ENCODE measurements around the gene SCNN1A. TPM values are rescaled to one million over a fixed set of nuclear protein-coding genes. Genes with fewer than 3 reads are reported as not detected.

SCNN1A gene
- total and polyA plus RNA-seq, 2 donors (not counting 3 experiments of a cell fraction or from before 2014, with no cell fraction given) = 0.12 to 0.18 TPM

DNA sequence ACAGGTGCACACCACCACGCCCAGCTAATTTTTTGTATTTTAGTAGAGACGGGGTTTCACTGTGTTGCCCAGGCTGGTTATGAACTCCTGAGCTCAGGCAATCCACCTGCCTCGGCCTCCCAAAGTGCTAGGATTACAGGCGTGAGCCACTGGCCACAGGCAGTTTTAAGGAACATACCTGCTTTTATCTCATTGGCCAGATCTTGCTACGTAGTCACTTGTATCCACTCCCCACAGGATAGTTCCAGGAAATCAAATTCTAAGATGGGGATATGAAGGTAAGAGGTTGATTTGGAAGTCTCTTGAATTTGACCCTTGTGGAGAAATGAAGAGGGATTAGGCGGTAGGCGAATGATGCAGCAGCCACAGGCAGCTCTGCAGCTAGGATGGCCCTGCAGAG, 73.6 kb downstream of the SCNN1A start:
- Histone ChIP-seq H2AFZ (ENCODE audit: low read depth, low read length) (no peak overlapping the region), H3K79me2 (ENCODE audit: control insufficient read depth, insufficient read depth, low read length) (no peaks in the 10 kb centered on the region), H4K20me1 (replicated peaks; ENCODE audit: control insufficient read depth, extremely low read depth, insufficient read depth, low read length) (no peaks in the 10 kb centered on the region), H3K9ac (replicated peaks; ENCODE audit: extremely low read depth, insufficient read depth, low read length) (no peak overlapping the region), H3K4me2 (ENCODE audit: insufficient read depth, low read length) (no peak overlapping the region), H3K27ac (ENCODE audit: insufficient read depth, low read depth, low read length) (no peak overlapping the region), H3K4me1 (ENCODE audit: control insufficient read depth, extremely low read depth, insufficient read depth, low read length) (no peaks in the 10 kb centered on the region), H3K4me3 (replicated peaks in 1 of 3; ENCODE audit: insufficient read depth in 1 of 3, low read depth in 1 of 3, low read length in 3 of 3) (no peak overlapping the region), H3K9me3 (replicated peaks; ENCODE audit: control insufficient read depth, insufficient read depth, low read length) (no peaks in the 10 kb centered on the region), H3K27me3 (ENCODE audit: control insufficient read depth in 2 of 2, insufficient read depth in 2 of 2, low read length in 2 of 2) (peaks cover 0 to 7% of the 10 kb centered on the region in 2 experiments), H3K9me1 (replicated peaks; ENCODE audit: control insufficient read depth, extremely low read depth, insufficient read depth, low read length) (no peaks in the 10 kb centered on the region), H3K36me3 (ENCODE audit: control insufficient read depth in 2 of 2, extremely low read depth in 1 of 2, insufficient read depth in 2 of 2, low read length in 2 of 2) (no peaks in the 10 kb centered on the region)
- no TSS peak for BruUV-seq (replicated peaks)
- TF ChIP-seq GATA2 (IDR thresholded peaks at IDR 0.05; ENCODE audit: insufficient read depth, insufficient read length, low read depth, low read length) = no peak
- no peak for TF ChIP-seq POLR2AphosphoS5 (IDR thresholded peaks at IDR 0.05; ENCODE audit: insufficient read depth, low read depth, low read length)
- intact Hi-C loops (cut with micrococcal nuclease) = no loop called here
- no peak for DNase-seq (ENCODE audit: low read depth, low spot score)
- ChIA-PET POLR2A (interaction anchor here (0.6 kb wide), 1 partner anchor 18 kb away, joined by 3 read pairs; no protein-coding TSS in a partner anchor), CTCF (interaction anchor here (1.5 kb wide), 1 partner anchor 17 kb away, joined by 3 read pairs; no protein-coding TSS in a partner anchor)
- FAIRE-seq = no peak
- dilution Hi-C loops (cut with MboI; ENCODE audit: extremely low pct_ligation_motif_present, low sequenced_read_pairs) = no loop called here

DNA sequence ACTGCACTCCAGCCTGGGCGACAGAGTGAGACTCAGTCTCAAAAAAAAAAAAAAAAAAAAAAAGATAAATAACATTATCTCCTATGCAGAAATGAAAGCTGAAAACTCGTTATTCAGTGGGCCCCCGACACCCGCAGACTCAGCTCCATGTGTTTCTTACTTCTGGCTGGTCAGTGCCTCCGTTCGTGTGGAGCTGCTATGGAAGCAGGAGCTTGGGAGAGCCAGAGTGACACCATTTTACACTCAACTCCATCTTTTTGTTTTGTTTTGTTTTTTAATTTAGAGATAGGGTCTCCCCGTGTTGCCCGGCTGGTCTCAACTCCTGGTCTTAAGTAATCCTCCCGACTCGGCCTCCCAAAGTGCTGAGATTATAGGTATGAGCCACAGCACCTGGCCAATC, 78.2 kb downstream of the SCNN1A start:
- no peak overlapping the region for H3K9ac ChIP-seq (replicated peaks; ENCODE audit: extremely low read depth, insufficient read depth, low read length)
- POLR2A ChIA-PET = no interaction called here
- FAIRE-seq (no peak), DNase-seq (ENCODE audit: low read depth, low spot score) (no peak)
- CTCF ChIA-PET = interaction anchor here (0.6 to 2.1 kb wide), 5 partner anchors 11 to 154 kb away, joined by 3 to 9 read pairs (median 4); no protein-coding TSS in a partner anchor
- peaks cover 13% of the 10 kb centered on the region for H3K4me1 ChIP-seq (ENCODE audit: control insufficient read depth, extremely low read depth, insufficient read depth, low read length)
- intact Hi-C loops (cut with micrococcal nuclease) (no loop called here), dilution Hi-C loops (cut with MboI; ENCODE audit: extremely low pct_ligation_motif_present, low sequenced_read_pairs) (no loop called here)
- H3K27me3 ChIP-seq (ENCODE audit: control insufficient read depth in 2 of 2, insufficient read depth in 2 of 2, low read length in 2 of 2) = no peaks in the 10 kb centered on the region
- H3K4me3 ChIP-seq (replicated peaks in 1 of 3; ENCODE audit: insufficient read depth in 1 of 3, low read depth in 1 of 3, low read length in 3 of 3) = no peak overlapping the region
- H3K4me2 ChIP-seq (ENCODE audit: insufficient read depth, low read length) = no peak overlapping the region
- no peaks in the 10 kb centered on the region for H3K79me2 ChIP-seq (ENCODE audit: control insufficient read depth, insufficient read depth, low read length)
- BruUV-seq (replicated peaks) = no TSS peak
- H3K36me3 ChIP-seq (ENCODE audit: control insufficient read depth in 2 of 2, extremely low read depth in 1 of 2, insufficient read depth in 2 of 2, low read length in 2 of 2) = no peaks in the 10 kb centered on the region
- TF ChIP-seq POLR2AphosphoS5 (IDR thresholded peaks at IDR 0.05; ENCODE audit: insufficient read depth, low read depth, low read length) (no peak), EZH2 (IDR thresholded peaks at IDR 0.05; ENCODE audit: borderline replicate concordance, low read depth, low read length, severe bottlenecking) (no peak), FOS (IDR thresholded peaks at IDR 0.05; ENCODE audit: borderline replicate concordance, insufficient read depth, low read length) (no peak), GATA2 (IDR thresholded peaks at IDR 0.05; ENCODE audit: insufficient read depth, insufficient read length, low read depth, low read length) (no peak), MYC (IDR thresholded peaks at IDR 0.05; ENCODE audit: low read depth, low read length) (no peak)
- TF ChIP-seq, protein P1, sequence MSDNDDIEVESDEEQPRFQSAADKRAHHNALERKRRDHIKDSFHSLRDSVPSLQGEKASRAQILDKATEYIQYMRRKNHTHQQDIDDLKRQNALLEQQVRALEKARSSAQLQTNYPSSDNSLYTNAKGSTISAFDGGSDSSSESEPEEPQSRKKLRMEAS (IDR thresholded peaks at IDR 0.05; ENCODE audit: insufficient read depth, insufficient read length) = no peak
- TF ChIP-seq, protein P2, sequence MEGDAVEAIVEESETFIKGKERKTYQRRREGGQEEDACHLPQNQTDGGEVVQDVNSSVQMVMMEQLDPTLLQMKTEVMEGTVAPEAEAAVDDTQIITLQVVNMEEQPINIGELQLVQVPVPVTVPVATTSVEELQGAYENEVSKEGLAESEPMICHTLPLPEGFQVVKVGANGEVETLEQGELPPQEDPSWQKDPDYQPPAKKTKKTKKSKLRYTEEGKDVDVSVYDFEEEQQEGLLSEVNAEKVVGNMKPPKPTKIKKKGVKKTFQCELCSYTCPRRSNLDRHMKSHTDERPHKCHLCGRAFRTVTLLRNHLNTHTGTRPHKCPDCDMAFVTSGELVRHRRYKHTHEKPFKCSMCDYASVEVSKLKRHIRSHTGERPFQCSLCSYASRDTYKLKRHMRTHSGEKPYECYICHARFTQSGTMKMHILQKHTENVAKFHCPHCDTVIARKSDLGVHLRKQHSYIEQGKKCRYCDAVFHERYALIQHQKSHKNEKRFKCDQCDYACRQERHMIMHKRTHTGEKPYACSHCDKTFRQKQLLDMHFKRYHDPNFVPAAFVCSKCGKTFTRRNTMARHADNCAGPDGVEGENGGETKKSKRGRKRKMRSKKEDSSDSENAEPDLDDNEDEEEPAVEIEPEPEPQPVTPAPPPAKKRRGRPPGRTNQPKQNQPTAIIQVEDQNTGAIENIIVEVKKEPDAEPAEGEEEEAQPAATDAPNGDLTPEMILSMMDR (IDR thresholded peaks at IDR 0.05; ENCODE audit: extremely low read depth in 1 of 2, insufficient read depth in 1 of 2, low read depth in 1 of 2, low read length in 2 of 2) = no peak
- H4K20me1 ChIP-seq (replicated peaks; ENCODE audit: control insufficient read depth, extremely low read depth, insufficient read depth, low read length) = no peaks in the 10 kb centered on the region
- no peaks in the 10 kb centered on the region for H3K9me1 ChIP-seq (replicated peaks; ENCODE audit: control insufficient read depth, extremely low read depth, insufficient read depth, low read length)
- H3K9me3 ChIP-seq (replicated peaks; ENCODE audit: control insufficient read depth, insufficient read depth, low read length) = no peaks in the 10 kb centered on the region
- no peak overlapping the region for H2AFZ ChIP-seq (ENCODE audit: low read depth, low read length)
- no peak overlapping the region for H3K27ac ChIP-seq (ENCODE audit: insufficient read depth, low read depth, low read length)
